HepG2 (cell line): ENCODE data around the gene TMEM184B. TPM values are rescaled to one million over a fixed set of nuclear protein-coding genes. Genes with fewer than 3 reads are reported as not detected.

ENCODE experiments used
- ARNTL ChIP-seq: sonication (generic); formaldehyde crosslinking; IDR thresholded peaks from 2 replicates; pipeline ENCODE4 v1.4.0; 2020; ENCODE audit warnings: mild to moderate bottlenecking, missing genetic modification reagents
- ASH2L ChIP-seq: fragments of 300-600, 200-600 bp; sonication (generic); IDR thresholded peaks from 2 replicates; pipeline ENCODE4 v1.7.0; 2017; ENCODE audit warnings: low read depth, mild to moderate bottlenecking, moderate library complexity, mixed read lengths, low read length; ENCODE audit not compliant: insufficient read length
- IKZF1 ChIP-seq: fragments of 450-650 bp; IDR thresholded peaks from 2 replicates; pipeline ENCODE4 v1.7.1; 2016
- KLF15 ChIP-seq: sonication (generic); formaldehyde crosslinking; IDR thresholded peaks from 2 replicates; pipeline ENCODE4 v1.8.1; 2023; ENCODE audit warnings: borderline replicate concordance, mild to moderate bottlenecking, inconsistent platforms, missing genetic modification reagents, mixed read lengths
- MLLT10 ChIP-seq: sonication (generic); formaldehyde crosslinking; IDR thresholded peaks from 2 replicates; pipeline ENCODE4 v1.4.0; 2020; ENCODE audit warnings: missing genetic modification reagents
- MTA1 ChIP-seq: sonication (generic); formaldehyde crosslinking; IDR thresholded peaks from 2 replicates; pipeline ENCODE4 v1.4.0; 2020; ENCODE audit warnings: missing genetic modification reagents, mild to moderate bottlenecking, borderline replicate concordance
- NFRKB ChIP-seq: fragments of 450-650 bp; IDR thresholded peaks from 2 replicates; pipeline ENCODE4 v1.6.1; 2017
- NR2F6 ChIP-seq, 2 experiments: IDR thresholded peaks; 2 replicates each; pipeline ENCODE4 v1.6.1; 2016; ENCODE audit warnings: antibody characterized with exemption in 1 of 2, mild to moderate bottlenecking in 1 of 2
- PAF1 ChIP-seq: IDR thresholded peaks from 2 replicates; pipeline ENCODE4 v1.6.1; 2016; ENCODE audit warnings: missing genetic modification reagents, missing compliant biosample characterization
- RARA ChIP-seq: IDR thresholded peaks from 2 replicates; pipeline ENCODE4 v1.6.1; 2016; ENCODE audit warnings: missing genetic modification reagents, missing compliant biosample characterization
- SNAI1 ChIP-seq: sonication (generic); formaldehyde crosslinking; IDR thresholded peaks from 2 replicates; pipeline ENCODE4 v1.5.0; 2020; ENCODE audit warnings: mild to moderate bottlenecking, missing genetic modification reagents, borderline replicate concordance
- SRY ChIP-seq: sonication (generic); formaldehyde crosslinking; IDR thresholded peaks from 2 replicates; pipeline ENCODE4 v1.8.0; 2022; ENCODE audit warnings: mild to moderate bottlenecking, missing genetic modification reagents
- THYN1 ChIP-seq: sonication (generic); formaldehyde crosslinking; IDR thresholded peaks from 2 replicates; pipeline ENCODE4 v1.8.1; 2023; ENCODE audit warnings: low read depth, mild to moderate bottlenecking, moderate library complexity, missing genetic modification reagents, borderline replicate concordance
- TSC22D2 ChIP-seq: sonication (generic); formaldehyde crosslinking; IDR thresholded peaks from 2 replicates; pipeline ENCODE4 v1.5.1; 2020; ENCODE audit warnings: missing genetic modification reagents, mild to moderate bottlenecking, borderline replicate concordance
- USF2 ChIP-seq, 2 experiments: sonication (generic) in 1 of 2; formaldehyde crosslinking in 1 of 2; IDR thresholded peaks; 2 replicates each; pipeline versions ENCODE4 v1.5.1 to v1.6.1; 2011 to 2020; ENCODE audit warnings: borderline replicate concordance in 1 of 2, low read depth in 1 of 2, low read length in 1 of 2, mild to moderate bottlenecking in 1 of 2, missing genetic modification reagents in 1 of 2, moderate library complexity in 1 of 2
- ZNF142 ChIP-seq: sonication (generic); formaldehyde crosslinking; IDR thresholded peaks from 2 replicates; pipeline ENCODE4 v1.4.0; 2020; ENCODE audit warnings: missing genetic modification reagents
- ZNF460 ChIP-seq: sonication (generic); formaldehyde crosslinking; IDR thresholded peaks from 2 replicates; pipeline ENCODE4 v1.5.1; 2020; ENCODE audit warnings: missing genetic modification reagents, mild to moderate bottlenecking, borderline replicate concordance
- ZNF589 ChIP-seq: sonication (generic); formaldehyde crosslinking; conservative IDR thresholded peaks from 2 replicates; pipeline ENCODE4 v1.8.0; 2022; ENCODE audit warnings: mild to moderate bottlenecking, moderate library complexity, missing genetic modification reagents
- ZNF607 ChIP-seq: sonication (generic); formaldehyde crosslinking; IDR thresholded peaks from 2 replicates; pipeline ENCODE4 v1.5.1; 2020; ENCODE audit warnings: missing genetic modification reagents, mild to moderate bottlenecking, borderline replicate concordance
- ZNF83 ChIP-seq: sonication (generic); formaldehyde crosslinking; IDR thresholded peaks from 2 replicates; pipeline ENCODE4 v1.4.0; 2020; ENCODE audit warnings: missing genetic modification reagents, mild to moderate bottlenecking, borderline replicate concordance
- polyA plus RNA-seq, 8 experiments: library from polyadenylated mRNA; depleted of rRNA in 3 of 8; stranded (reverse) in 7 of 8; unstranded in 1 of 8; fragments of >200 nt; fragmentation: Illumina TruSeq in 4 of 8; extraction: Trizol in 4 of 8; gene quantifications; 2 replicates each; pipeline versions ENCODE4 v1.2.1 to v1.2.3, GENCODE V29; 2011 to 2016; ENCODE audit warnings: low read depth in 4 of 8, missing spikeins in 1 of 8, mixed read lengths in 1 of 8; ENCODE audit not compliant: insufficient read depth in 1 of 8
- total RNA-seq, 5 experiments: library from RNA; depleted of rRNA; stranded (reverse); fragments of >200 nt; fragmentation: Illumina TruSeq; extraction: Trizol; gene quantifications; 2 replicates each; pipeline ENCODE4 v1.2.3, GENCODE V29; 2016; ENCODE audit warnings: low read depth in 1 of 5
- TF ChIP-seq, protein P1 (sequence below): IDR thresholded peaks from 2 replicates; pipeline ENCODE4 v1.6.1; 2016; ENCODE audit warnings: missing biosample characterization, missing genetic modification reagents, low read depth

TMEM184B gene
- total and polyA plus RNA-seq, 2 of the 13 experiments (the other 11 are each of a cell fraction or from before 2014, with no cell fraction given): 15.9 to 16.0 TPM

- TF ChIP-seq MTA1 (CRISPR knock-in tag) (no peak), RARA (CRISPR knock-in tag) (no peak), ZNF589 (CRISPR knock-in tag) (no peak), ZNF142 (CRISPR knock-in tag) (no peak), NFRKB (no peak), IKZF1 (no peak), TSC22D2 (CRISPR knock-in tag) (no peak), THYN1 (CRISPR knock-in tag) (no peak), ARNTL (CRISPR knock-in tag) (no peak), NR2F6 (IDR thresholded peaks at IDR 0.05) (no peak), NR2F6 (CRISPR knock-in tag; IDR thresholded peaks at IDR 0.05) (no peak; the same call in 1 of the 2 replicates), ZNF460 (CRISPR knock-in tag) (no peak), ZNF607 (CRISPR knock-in tag) (peak; percentile 36; the same call in 1 of the 2 replicates), SNAI1 (CRISPR knock-in tag) (0 out of 2 replicates have a peak, but pooled peaks have one; percentile 66), MLLT10 (no peak), KLF15 (no peak), ZNF83 (no peak), ASH2L (no peak), PAF1 (CRISPR knock-in tag) (no peak), SRY (CRISPR knock-in tag) (no peak), USF2 (IDR thresholded peaks at IDR 0.05; ENCODE audit: low read depth, low read length) (0 out of 2 replicates have a peak, but pooled peaks have one; percentile 11), USF2 (CRISPR knock-in tag; IDR thresholded peaks at IDR 0.05; ENCODE audit: borderline replicate concordance) (no peak)
- TF ChIP-seq, protein P1, sequence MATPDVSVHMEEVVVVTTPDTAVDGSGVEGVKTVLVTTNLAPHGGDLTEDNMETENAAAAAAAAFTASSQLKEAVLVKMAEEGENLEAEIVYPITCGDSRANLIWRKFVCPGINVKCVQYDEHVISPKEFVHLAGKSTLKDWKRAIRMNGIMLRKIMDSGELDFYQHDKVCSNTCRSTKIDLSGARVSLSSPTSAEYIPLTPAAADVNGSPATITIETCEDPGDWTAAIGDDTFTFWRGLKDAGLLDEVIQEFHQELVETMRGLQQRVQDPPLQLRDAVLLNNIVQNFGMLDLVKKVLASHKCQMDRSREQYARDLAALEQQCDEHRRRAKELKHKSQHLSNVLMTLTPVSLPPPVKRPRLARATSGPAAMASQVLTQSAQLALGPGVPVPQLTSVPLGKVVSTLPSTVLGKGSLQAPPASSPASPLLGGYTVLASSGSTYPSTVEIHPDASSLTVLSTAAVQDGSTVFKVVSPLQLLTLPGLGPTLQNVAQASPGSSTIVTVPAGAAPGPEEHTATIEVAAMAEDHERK (CRISPR knock-in tag): no peak
These were observed 91.9 kb downstream of the TMEM184B start (continued) for GRCh38 chr22:38180841-38181452.
